ENCODE data around the gene ZFX.

The ZFX gene

GRCh38 chrX:24202465-24203031 is 53.0 kb downstream of the ZFX start:
- no peak for DNase-seq (ENCODE audit: low read depth)

GRCh38 chrX:24203072-24203808 is 53.7 kb downstream of the ZFX start:
- DNase-seq (ENCODE audit: low read depth) = no peak

- DNase-seq (ENCODE audit: low read depth) = no peak
These were observed 54.8 kb downstream of the ZFX start for GRCh38 chrX:24204331-24204730.

GRCh38 chrX:24204958-24205357 is 55.4 kb downstream of the ZFX start:
- DNase-seq (ENCODE audit: low read depth) = no peak

GRCh38 chrX:24207826-24208225 is 58.3 kb downstream of the ZFX start:
- DNase-seq (ENCODE audit: low read depth) = no peak

- DNase-seq (ENCODE audit: low read depth) = no peak
These were observed 59.1 kb downstream of the ZFX start for GRCh38 chrX:24208496-24209240.

- no peak for DNase-seq (ENCODE audit: low read depth)
These were observed 60.7 kb downstream of the ZFX start for GRCh38 chrX:24210190-24210589.

- DNase-seq (ENCODE audit: low read depth) = no peak
These were observed 65.0 kb downstream of the ZFX start for GRCh38 chrX:24214568-24214967.

- no peak for DNase-seq (ENCODE audit: low read depth)
These were observed 65.7 kb downstream of the ZFX start for GRCh38 chrX:24215272-24215671.

- no peak for DNase-seq (ENCODE audit: low read depth)
These were observed 66.5 kb downstream of the ZFX start for GRCh38 chrX:24216037-24216436.

GRCh38 chrX:24216827-24217226 is 67.3 kb downstream of the ZFX start:
- DNase-seq (ENCODE audit: low read depth) = no peak

- no peak for DNase-seq (ENCODE audit: low read depth)
These were observed 69.8 kb downstream of the ZFX start for GRCh38 chrX:24219320-24219719.

- no peak for DNase-seq (ENCODE audit: low read depth)
These were observed 72.3 kb downstream of the ZFX start for GRCh38 chrX:24221872-24222271.

GRCh38 chrX:24225265-24225664 is 75.7 kb downstream of the ZFX start:
- no peak for DNase-seq (ENCODE audit: low read depth)

GRCh38 chrX:24226176-24226575 is 76.6 kb downstream of the ZFX start:
- DNase-seq (ENCODE audit: low read depth) = no peak

- no peak for DNase-seq (ENCODE audit: low read depth)
These were observed 79.1 kb downstream of the ZFX start for GRCh38 chrX:24228596-24228995.

GRCh38 chrX:24229400-24229879 is 79.9 kb downstream of the ZFX start:
- DNase-seq (ENCODE audit: low read depth) = no peak

- DNase-seq (ENCODE audit: low read depth) = no peak
These were observed 80.4 kb downstream of the ZFX start for GRCh38 chrX:24229976-24230375.

GRCh38 chrX:24231131-24231540 is 81.6 kb downstream of the ZFX start:
- DNase-seq (ENCODE audit: low read depth) = no peak

GRCh38 chrX:24231641-24232179 is 82.2 kb downstream of the ZFX start:
- DNase-seq (ENCODE audit: low read depth) = no peak

- DNase-seq (ENCODE audit: low read depth) = no peak
These were observed 83.3 kb downstream of the ZFX start for GRCh38 chrX:24232796-24233195.

- no peak for DNase-seq (ENCODE audit: low read depth)
These were observed 85.7 kb downstream of the ZFX start for GRCh38 chrX:24235084-24235710.
